Ishikawa (cell line): ENCODE data around the gene DNA2.

Source experiments
- CEBPB ChIP-seq: IDR thresholded peaks from 2 replicates; pipeline ENCODE4 v1.6.1; 2012
- CREB1 ChIP-seq: IDR thresholded peaks from 2 replicates; pipeline ENCODE4 v1.6.1; 2012; ENCODE audit warnings: low read depth
- EGR1 ChIP-seq: IDR thresholded peaks from 2 replicates; pipeline ENCODE4 v1.6.1; 2012
- EP300 ChIP-seq: IDR thresholded peaks from 2 replicates; pipeline ENCODE4 v1.6.1; 2012; ENCODE audit warnings: borderline replicate concordance
- FOXM1 ChIP-seq: IDR thresholded peaks from 2 replicates; pipeline ENCODE4 v1.6.1; 2012; ENCODE audit warnings: low read depth, borderline replicate concordance
- NFIC ChIP-seq: IDR thresholded peaks from 2 replicates; pipeline ENCODE4 v1.6.1; 2012
- RAD21 ChIP-seq: IDR thresholded peaks from 2 replicates; pipeline ENCODE4 v1.6.1; 2012; ENCODE audit warnings: low read depth
- TAF1 ChIP-seq: IDR thresholded peaks from 2 replicates; pipeline ENCODE4 v1.6.1; 2012; ENCODE audit warnings: low read depth, mild to moderate bottlenecking
- TCF12 ChIP-seq: IDR thresholded peaks from 2 replicates; pipeline ENCODE4 v1.6.1; 2012; ENCODE audit warnings: low read depth
- TEAD4 ChIP-seq: IDR thresholded peaks from 2 replicates; pipeline ENCODE4 v1.6.1; 2012
- YY1 ChIP-seq: IDR thresholded peaks from 2 replicates; pipeline ENCODE4 v1.6.1; 2012; ENCODE audit warnings: low read depth
- ZBTB7A ChIP-seq: IDR thresholded peaks from 2 replicates; pipeline ENCODE4 v1.6.1; 2012; ENCODE audit warnings: low read depth
- TF ChIP-seq, protein P1 (sequence below): IDR thresholded peaks from 2 replicates; pipeline ENCODE4 v1.6.1; 2012
- TF ChIP-seq, protein P2 (sequence below): IDR thresholded peaks from 2 replicates; pipeline ENCODE4 v1.6.1; 2012
- TF ChIP-seq, protein P3 (sequence below): IDR thresholded peaks from 2 replicates; pipeline ENCODE4 v1.6.1; 2012; ENCODE audit warnings: low read depth, mild to moderate bottlenecking

The DNA2 gene

DNA sequence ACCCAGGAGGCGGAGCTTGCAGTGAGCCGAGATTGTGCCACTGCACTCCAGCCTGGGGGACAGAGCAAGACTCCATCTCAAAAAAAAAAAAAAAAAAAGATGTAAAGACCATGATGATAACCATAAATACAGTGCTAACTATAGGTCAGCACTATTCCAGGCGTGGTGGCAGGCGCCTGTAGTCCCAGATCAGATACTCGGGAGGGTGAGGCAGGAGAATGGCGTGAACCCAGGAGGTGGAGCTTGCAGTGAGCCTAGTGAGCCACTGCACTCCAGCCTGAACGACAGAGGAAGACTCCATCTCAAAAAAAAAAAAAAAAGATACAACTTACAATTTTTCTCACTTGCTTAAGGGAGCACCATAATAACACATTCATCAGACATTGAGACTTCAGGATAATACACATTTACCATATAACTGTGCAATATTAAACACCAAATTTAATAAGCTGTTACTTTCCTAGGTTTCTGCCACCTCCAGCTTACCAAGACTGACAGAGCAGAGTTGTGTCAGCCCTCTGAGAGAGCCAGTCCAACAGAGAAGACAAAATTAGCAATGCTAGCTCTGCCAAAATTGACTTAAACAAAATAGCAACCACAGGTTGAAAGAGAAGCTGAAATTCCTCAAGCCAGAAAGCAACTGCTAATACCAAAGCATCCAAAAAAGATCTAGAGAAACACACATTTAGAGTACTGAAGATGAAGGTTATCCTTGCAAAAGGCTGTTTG is 8.2 kb downstream of the DNA2 start:
- no peak for TF ChIP-seq YY1
- no peak for TF ChIP-seq EP300
- no peak for TF ChIP-seq FOXM1
- TF ChIP-seq CREB1, result no peak
- no peak for TF ChIP-seq TAF1
- TF ChIP-seq TCF12, result no peak
- TF ChIP-seq NFIC, result no peak
- no peak for TF ChIP-seq RAD21
- no peak for TF ChIP-seq ZBTB7A

DNA sequence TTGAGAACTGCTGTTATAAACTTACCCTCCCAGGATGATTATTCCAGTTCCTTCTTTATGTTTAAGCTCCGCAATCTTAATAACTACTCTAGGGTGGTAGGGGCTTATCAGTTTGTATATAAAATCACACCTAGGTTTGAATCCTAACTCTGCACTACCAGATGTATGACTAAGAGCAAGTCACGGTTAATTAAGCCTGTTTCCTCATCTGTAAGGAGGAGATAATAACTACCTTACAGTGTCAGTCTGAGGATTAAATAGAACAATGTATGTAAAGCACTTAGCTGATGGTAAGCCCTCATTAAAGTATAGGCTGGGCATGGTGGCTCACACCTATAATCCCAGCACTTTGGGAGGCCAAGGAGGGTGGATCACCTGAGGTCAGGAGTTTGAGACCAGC is 9.2 kb downstream of the DNA2 start:
- no peak for TF ChIP-seq TCF12
- no peak for TF ChIP-seq NFIC
- no peak for TF ChIP-seq EP300
- TF ChIP-seq ZBTB7A, result no peak
- no peak for TF ChIP-seq CEBPB
- no peak for TF ChIP-seq CREB1
- no peak for TF ChIP-seq RAD21
- TF ChIP-seq TAF1, result no peak
- no peak for TF ChIP-seq FOXM1
- TF ChIP-seq, protein P1, sequence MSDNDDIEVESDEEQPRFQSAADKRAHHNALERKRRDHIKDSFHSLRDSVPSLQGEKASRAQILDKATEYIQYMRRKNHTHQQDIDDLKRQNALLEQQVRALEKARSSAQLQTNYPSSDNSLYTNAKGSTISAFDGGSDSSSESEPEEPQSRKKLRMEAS, result no peak
- TF ChIP-seq, protein P2, sequence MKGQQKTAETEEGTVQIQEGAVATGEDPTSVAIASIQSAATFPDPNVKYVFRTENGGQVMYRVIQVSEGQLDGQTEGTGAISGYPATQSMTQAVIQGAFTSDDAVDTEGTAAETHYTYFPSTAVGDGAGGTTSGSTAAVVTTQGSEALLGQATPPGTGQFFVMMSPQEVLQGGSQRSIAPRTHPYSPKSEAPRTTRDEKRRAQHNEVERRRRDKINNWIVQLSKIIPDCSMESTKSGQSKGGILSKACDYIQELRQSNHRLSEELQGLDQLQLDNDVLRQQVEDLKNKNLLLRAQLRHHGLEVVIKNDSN, result no peak
- no peak for TF ChIP-seq EGR1
- no peak for TF ChIP-seq YY1
- TF ChIP-seq, protein P3, sequence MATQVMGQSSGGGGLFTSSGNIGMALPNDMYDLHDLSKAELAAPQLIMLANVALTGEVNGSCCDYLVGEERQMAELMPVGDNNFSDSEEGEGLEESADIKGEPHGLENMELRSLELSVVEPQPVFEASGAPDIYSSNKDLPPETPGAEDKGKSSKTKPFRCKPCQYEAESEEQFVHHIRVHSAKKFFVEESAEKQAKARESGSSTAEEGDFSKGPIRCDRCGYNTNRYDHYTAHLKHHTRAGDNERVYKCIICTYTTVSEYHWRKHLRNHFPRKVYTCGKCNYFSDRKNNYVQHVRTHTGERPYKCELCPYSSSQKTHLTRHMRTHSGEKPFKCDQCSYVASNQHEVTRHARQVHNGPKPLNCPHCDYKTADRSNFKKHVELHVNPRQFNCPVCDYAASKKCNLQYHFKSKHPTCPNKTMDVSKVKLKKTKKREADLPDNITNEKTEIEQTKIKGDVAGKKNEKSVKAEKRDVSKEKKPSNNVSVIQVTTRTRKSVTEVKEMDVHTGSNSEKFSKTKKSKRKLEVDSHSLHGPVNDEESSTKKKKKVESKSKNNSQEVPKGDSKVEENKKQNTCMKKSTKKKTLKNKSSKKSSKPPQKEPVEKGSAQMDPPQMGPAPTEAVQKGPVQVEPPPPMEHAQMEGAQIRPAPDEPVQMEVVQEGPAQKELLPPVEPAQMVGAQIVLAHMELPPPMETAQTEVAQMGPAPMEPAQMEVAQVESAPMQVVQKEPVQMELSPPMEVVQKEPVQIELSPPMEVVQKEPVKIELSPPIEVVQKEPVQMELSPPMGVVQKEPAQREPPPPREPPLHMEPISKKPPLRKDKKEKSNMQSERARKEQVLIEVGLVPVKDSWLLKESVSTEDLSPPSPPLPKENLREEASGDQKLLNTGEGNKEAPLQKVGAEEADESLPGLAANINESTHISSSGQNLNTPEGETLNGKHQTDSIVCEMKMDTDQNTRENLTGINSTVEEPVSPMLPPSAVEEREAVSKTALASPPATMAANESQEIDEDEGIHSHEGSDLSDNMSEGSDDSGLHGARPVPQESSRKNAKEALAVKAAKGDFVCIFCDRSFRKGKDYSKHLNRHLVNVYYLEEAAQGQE, result no peak
- no peak for TF ChIP-seq TEAD4

DNA sequence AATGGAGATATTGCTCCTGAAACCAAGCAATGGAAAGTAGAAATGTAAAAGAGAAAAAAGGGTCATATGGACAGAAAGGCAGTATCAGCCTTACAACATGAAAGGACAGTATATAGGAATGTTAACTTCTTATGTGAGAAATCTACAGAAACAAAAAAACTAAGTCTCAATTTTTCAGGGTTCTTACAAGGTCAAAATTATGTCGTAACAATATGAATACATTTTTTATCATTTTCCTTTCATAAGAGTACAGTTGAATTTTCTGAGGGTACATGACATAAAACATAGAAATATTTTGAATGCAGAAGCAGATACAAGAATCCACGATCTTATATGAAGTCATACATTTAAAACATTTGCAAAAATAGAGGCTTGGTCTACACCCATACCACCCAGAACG is 10.7 kb downstream of the DNA2 start:
- TF ChIP-seq EGR1 (no peak), RAD21 (no peak), YY1 (no peak), TAF1 (no peak), TEAD4 (no peak), EP300 (no peak)

DNA sequence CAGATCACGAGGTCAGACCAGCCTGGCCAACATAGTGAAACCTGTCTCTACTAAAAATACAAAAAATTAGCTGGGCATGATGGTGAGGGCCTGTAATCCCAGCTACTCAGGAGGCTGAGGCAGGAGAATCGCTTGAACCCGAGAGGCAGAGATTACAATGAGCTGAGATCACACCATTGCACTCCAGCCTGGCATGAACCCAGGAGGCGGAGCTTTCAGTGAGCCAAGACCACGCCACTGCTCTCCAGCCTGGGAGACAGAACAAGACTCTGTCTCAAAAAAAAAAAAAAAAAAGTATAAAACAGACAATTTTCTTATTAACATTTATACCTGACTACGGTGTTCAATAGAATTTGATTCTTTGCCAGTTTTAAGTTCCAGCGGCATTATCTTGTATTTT is 22.1 kb downstream of the DNA2 start:
- TF ChIP-seq NFIC, result peak; percentile 53; the same call in 1 of the 2 replicates

DNA sequence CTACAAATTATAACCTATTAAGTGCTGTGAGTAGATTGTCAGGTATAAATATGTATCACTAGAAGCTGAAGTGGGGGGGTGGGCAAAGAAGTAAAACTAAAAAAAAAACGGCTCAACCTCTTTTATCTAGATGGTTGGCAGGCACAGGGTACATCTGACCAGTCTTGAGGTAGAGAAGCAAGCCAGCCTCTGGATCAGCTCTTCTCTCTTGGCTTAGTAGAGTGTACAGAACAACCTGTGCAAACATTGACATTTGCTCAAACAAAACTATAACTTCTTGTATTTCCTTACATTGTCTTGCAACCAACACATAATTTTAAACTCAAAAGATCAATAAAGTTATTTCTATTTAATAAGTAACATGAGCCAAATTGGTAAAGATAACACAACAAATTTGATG is 25.6 kb downstream of the DNA2 start:
- no peak for TF ChIP-seq FOXM1

DNA sequence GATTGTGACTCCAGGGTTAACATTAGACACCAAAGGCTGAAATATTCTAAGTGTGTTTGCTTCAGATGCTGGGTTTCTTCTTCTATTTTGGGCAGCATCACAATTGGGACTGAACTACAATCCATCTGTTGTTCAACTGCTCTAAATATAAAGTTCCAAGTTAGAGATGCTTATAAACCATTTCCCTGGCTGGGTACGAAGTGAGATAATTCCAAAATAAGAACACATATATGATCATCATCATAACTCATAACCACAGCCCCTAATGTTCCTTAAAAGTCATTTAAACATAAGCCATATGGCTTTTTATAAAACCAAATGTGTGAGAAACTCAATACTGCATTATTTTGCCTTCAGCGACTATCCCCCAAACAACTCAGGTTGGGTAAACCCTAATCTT is 28.8 kb downstream of the DNA2 start:
- TF ChIP-seq FOXM1 (no peak), YY1 (no peak), EP300 (no peak), RAD21 (no peak), TCF12 (no peak), CREB1 (no peak), NFIC (no peak)
- TF ChIP-seq, protein P1, result no peak

DNA sequence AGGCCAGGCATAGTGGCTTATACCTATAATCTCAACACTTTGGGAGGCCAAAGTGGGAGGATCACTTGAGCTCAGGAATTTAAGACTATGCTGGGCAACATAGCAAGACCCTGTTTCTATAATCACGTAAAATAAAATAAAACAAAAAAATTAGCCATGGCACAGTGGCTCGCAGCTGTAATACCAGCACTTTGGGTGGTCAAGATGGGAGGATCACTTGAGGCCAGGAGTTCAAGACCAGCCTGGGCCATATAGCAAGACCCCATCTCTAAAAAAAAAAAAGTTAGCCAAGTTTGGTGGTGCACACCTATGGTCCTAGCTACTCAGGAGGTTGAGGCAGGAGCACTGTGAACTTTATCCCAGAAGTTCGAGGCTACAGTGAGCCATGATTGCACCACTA is 30.9 kb downstream of the DNA2 start:
- TF ChIP-seq CREB1 (no peak), FOXM1 (no peak), EGR1 (no peak), EP300 (no peak), TCF12 (no peak), TAF1 (no peak), YY1 (no peak)
- TF ChIP-seq, protein P3, result no peak
